ENCODE results near the gene MRM2.

MRM2 gene

GRCh38 chr7:2217716-2218443 lies 24.1 kb downstream of the MRM2 start:
- DNase-seq = no peak
- TF ChIP-seq POLR2A (IDR thresholded peaks at IDR 0.05; ENCODE audit: low read length) = no peak
- no peak for TF ChIP-seq GATA1 (IDR thresholded peaks at IDR 0.05; ENCODE audit: low read depth, low read length)

GRCh38 chr7:2217206-2217605 lies 24.8 kb downstream of the MRM2 start:
- TF ChIP-seq GATA1 (IDR thresholded peaks at IDR 0.05; ENCODE audit: low read depth, low read length) (no peak), POLR2A (IDR thresholded peaks at IDR 0.05; ENCODE audit: low read length) (no peak)
- no peak for DNase-seq

- DNase-seq = no peak
- no peak for TF ChIP-seq GATA1 (IDR thresholded peaks at IDR 0.05; ENCODE audit: low read depth, low read length)
- no peak for TF ChIP-seq POLR2A (IDR thresholded peaks at IDR 0.05; ENCODE audit: low read length)
These were observed 26.2 kb downstream of the MRM2 start for GRCh38 chr7:2215851-2216250.

- TF ChIP-seq GATA1 (IDR thresholded peaks at IDR 0.05; ENCODE audit: low read depth, low read length) (no peak), POLR2A (IDR thresholded peaks at IDR 0.05; ENCODE audit: low read length) (no peak)
- no peak for DNase-seq
These were observed 27.4 kb downstream of the MRM2 start for GRCh38 chr7:2214636-2215035.

GRCh38 chr7:2213551-2214215 lies 28.3 kb downstream of the MRM2 start:
- no peak for DNase-seq
- TF ChIP-seq GATA1 (IDR thresholded peaks at IDR 0.05; ENCODE audit: low read depth, low read length) = no peak
- TF ChIP-seq POLR2A (IDR thresholded peaks at IDR 0.05; ENCODE audit: low read length) = no peak

- TF ChIP-seq POLR2A (IDR thresholded peaks at IDR 0.05; ENCODE audit: low read length) (no peak), GATA1 (IDR thresholded peaks at IDR 0.05; ENCODE audit: low read depth, low read length) (no peak)
- no peak for DNase-seq
These were observed 29.1 kb downstream of the MRM2 start for GRCh38 chr7:2212906-2213305.

GRCh38 chr7:2211926-2212325 lies 30.1 kb downstream of the MRM2 start:
- no peak for DNase-seq
- TF ChIP-seq POLR2A (IDR thresholded peaks at IDR 0.05; ENCODE audit: low read length) (no peak), GATA1 (IDR thresholded peaks at IDR 0.05; ENCODE audit: low read depth, low read length) (no peak)

GRCh38 chr7:2211259-2211880 lies 30.6 kb downstream of the MRM2 start:
- no peak for DNase-seq
- TF ChIP-seq GATA1 (IDR thresholded peaks at IDR 0.05; ENCODE audit: low read depth, low read length) (no peak), POLR2A (IDR thresholded peaks at IDR 0.05; ENCODE audit: low read length) (no peak)

GRCh38 chr7:2210551-2211258 lies 31.3 kb downstream of the MRM2 start:
- TF ChIP-seq POLR2A (IDR thresholded peaks at IDR 0.05; ENCODE audit: low read length) (no peak), GATA1 (IDR thresholded peaks at IDR 0.05; ENCODE audit: low read depth, low read length) (no peak)
- no peak for DNase-seq

- TF ChIP-seq POLR2A (IDR thresholded peaks at IDR 0.05; ENCODE audit: low read length) (no peak), GATA1 (IDR thresholded peaks at IDR 0.05; ENCODE audit: low read depth, low read length) (no peak)
- DNase-seq = no peak
These were observed 32.1 kb downstream of the MRM2 start for GRCh38 chr7:2209961-2210323.

GRCh38 chr7:2209146-2209960 lies 32.7 kb downstream of the MRM2 start:
- peak; percentile 52 to 72 for DNase-seq

GRCh38 chr7:2208712-2209111 lies 33.3 kb downstream of the MRM2 start:
- TF ChIP-seq GATA1 (IDR thresholded peaks at IDR 0.05; ENCODE audit: low read depth, low read length) (no peak), POLR2A (IDR thresholded peaks at IDR 0.05; ENCODE audit: low read length) (no peak)
- DNase-seq = no peak

More at GRCh38 chr7:2209146-2209960, 32.7 kb downstream of the MRM2 start:
- TF ChIP-seq POLR2A (IDR thresholded peaks at IDR 0.05; ENCODE audit: low read length) (no peak), GATA1 (IDR thresholded peaks at IDR 0.05; ENCODE audit: low read depth, low read length) (no peak)

GRCh38 chr7:2205036-2205780 lies 36.8 kb downstream of the MRM2 start:
- DNase-seq = no peak
- no peak for TF ChIP-seq GATA1 (IDR thresholded peaks at IDR 0.05; ENCODE audit: low read depth, low read length)
- TF ChIP-seq POLR2A (IDR thresholded peaks at IDR 0.05; ENCODE audit: low read length) = no peak
